Activated naive CD4-positive, alpha-beta T cell treated with anti-CD3 and anti-CD28 coated beads, Interleukin-2, amount 10 ng/mL, durations not matched to agents 7 days and 5 days (primary cell): ENCODE data around the gene NRP1.
"Not testable (repeated sequence)": the region's sequence is repeated elsewhere in the genome, so short reads cannot be mapped to it uniquely, and the experiment has no call there.

ENCODE experiments used
- CTCF ChIA-PET: fragments of 350-600 bp; sonication (Branson Sonifier 250); formaldehyde crosslinking; loops from one replicate; lab custom pipeline; 2021; ENCODE audit warnings: antibody characterized with exemption; lab: Charles Lee
- DNase-seq: peaks from one replicate; pipeline ENCODE4 v3.0.0-alpha.2; 2020
- H3K27ac Mint-ChIP-seq: one replicate; pipeline ENCODE4 v1.8.0; 2021; ENCODE audit warnings: mild to moderate bottlenecking, moderate library complexity, mixed read lengths
- H3K27me3 Mint-ChIP-seq: one replicate; pipeline ENCODE4 v1.8.0; 2021; ENCODE audit warnings: mild to moderate bottlenecking, mixed read lengths
- H3K36me3 Mint-ChIP-seq: one replicate; pipeline ENCODE4 v1.8.0; 2021; ENCODE audit warnings: mixed read lengths
- H3K4me1 Mint-ChIP-seq: one replicate; pipeline ENCODE4 v1.8.0; 2021; ENCODE audit warnings: mixed read lengths
- H3K4me3 Mint-ChIP-seq: one replicate; pipeline ENCODE4 v1.8.0; 2021; ENCODE audit warnings: mild to moderate bottlenecking, moderate library complexity, mixed read lengths
- H3K9me3 Mint-ChIP-seq: one replicate; pipeline ENCODE4 v1.8.0; 2021; ENCODE audit warnings: mixed read lengths

NRP1 gene

DNA sequence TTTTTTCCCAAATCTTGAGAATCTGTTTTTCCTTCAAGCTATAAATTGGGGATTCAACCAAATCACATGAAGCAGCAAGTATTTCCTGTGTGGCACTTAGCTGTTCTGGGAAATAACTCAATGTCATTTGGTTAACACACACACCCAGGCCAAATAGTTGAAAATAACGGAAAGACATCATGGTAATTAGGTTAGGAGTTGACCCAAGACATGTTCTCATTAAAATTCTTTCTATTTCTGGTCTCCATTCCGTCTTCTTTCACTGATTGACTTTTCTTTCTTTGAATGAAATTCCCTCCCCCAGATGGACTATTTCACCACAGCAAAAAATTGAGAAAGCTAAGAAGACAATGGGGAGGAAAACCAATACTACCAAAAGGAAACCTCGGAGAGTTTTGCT is 30.5 kb downstream of the NRP1 start:
- H3K27ac Mint-ChIP-seq = no peak overlapping the region
- H3K36me3 Mint-ChIP-seq = no peaks in the 10 kb centered on the region
- no peak for DNase-seq
- H3K4me3 Mint-ChIP-seq = no peak overlapping the region
- no peaks in the 10 kb centered on the region for H3K9me3 Mint-ChIP-seq
- H3K4me1 Mint-ChIP-seq = peaks cover 2% of the 10 kb centered on the region
- CTCF ChIA-PET = interaction anchor here (0.9 kb wide), 1 partner anchor 10 kb away, joined by 3 read pairs; no protein-coding TSS in a partner anchor
- H3K27me3 Mint-ChIP-seq = peaks cover 8% of the 10 kb centered on the region

DNA sequence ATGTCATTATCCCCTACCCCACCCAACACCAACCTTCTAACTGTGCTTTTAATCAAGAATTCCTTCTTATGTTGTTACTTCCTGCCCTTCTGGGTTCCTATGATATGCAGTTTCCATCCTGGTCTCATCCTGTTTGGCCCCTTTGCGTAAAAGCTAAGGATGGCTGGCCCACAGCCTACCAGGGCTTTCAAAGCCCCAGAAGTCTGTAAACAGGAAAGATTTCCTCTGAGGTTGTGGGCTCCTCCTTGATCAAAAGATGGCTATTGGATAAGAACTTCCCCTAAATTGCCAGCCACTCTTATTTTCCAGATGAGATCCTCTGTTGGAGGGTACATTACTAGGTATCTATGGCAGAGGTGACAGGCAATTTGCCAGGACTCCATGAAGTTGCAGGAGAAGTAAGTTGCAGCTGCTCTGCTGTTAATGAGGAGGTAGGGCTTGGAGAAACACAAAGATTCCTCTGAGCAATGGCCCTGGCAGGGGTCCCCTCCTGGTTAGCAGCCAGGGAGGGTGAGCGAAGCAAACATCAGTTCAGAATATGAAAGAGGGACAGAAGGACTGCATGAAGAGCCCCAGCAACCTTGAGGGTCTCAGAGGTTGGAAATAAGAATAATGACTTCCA is 32.1 kb downstream of the NRP1 start:
- DNase-seq = no peak
- Mint-ChIP-seq H3K27me3 (peaks cover 8% of the 10 kb centered on the region), H3K27ac (no peak overlapping the region), H3K36me3 (no peaks in the 10 kb centered on the region), H3K9me3 (no peaks in the 10 kb centered on the region), H3K4me3 (no peak overlapping the region), H3K4me1 (peaks cover 2% of the 10 kb centered on the region)
- CTCF ChIA-PET = no interaction called here

DNA sequence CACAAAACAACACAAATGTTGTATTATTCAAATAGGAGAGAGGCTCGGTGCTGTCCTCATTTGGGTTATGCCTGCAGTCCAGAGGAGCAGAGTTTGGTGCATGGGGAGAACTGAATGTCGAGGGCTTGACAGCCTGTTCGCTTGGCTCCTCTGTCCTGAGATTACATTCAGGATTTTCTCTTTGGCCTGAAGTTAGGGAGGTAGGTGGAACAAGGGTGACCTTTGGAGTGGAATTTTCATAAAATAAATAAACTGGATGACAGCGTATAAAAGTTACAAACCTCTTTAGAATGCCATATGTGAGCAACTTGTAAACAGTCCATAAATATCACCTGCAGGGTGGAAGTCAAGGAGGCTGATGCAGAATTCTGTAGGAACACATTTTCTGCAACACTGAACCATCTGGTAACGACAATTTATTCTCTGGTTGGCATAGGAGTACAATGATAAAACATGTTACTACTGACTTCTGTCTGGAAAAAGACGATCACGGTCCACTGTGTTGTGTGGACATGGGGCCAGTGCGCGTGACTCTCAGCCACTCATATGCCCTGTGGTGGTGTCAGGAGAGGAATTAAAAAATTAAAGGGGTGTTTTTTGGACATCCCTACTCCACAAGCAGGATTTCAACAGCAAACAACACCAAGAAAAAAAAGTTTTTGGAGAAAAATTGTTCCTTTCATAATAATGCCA is 33.2 kb downstream of the NRP1 start:
- Mint-ChIP-seq H3K4me1 (peaks cover 2% of the 10 kb centered on the region), H3K36me3 (no peaks in the 10 kb centered on the region), H3K27me3 (peaks cover 8% of the 10 kb centered on the region), H3K4me3 (no peak overlapping the region), H3K27ac (no peak overlapping the region), H3K9me3 (no peaks in the 10 kb centered on the region)
- no peak for DNase-seq
- CTCF ChIA-PET = no interaction called here

DNA sequence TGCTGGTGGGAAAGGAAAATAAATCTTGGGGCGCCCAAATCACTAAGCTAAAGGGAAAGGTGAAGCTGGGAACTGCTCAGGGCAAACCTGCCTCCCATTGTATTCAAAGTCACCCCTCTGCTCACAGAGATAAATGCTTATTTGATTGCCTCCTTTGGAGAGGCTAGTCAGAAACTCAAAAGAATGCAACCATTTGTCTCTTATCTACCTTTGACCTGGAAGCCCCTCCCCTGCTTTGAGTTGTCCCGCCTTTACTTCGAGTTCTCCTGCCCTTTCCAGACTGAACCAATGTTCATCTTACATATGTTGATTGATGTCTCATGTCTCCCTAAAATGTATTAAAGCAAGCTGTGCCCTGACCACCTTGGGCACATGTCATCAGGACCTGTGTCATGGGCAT is 33.9 kb downstream of the NRP1 start:
- H3K4me1 Mint-ChIP-seq, H3K27ac Mint-ChIP-seq, H3K27me3 Mint-ChIP-seq, H3K4me3 Mint-ChIP-seq, H3K36me3 Mint-ChIP-seq, DNase-seq, H3K9me3 Mint-ChIP-seq, CTCF ChIA-PET: not testable (repeated sequence)

DNA sequence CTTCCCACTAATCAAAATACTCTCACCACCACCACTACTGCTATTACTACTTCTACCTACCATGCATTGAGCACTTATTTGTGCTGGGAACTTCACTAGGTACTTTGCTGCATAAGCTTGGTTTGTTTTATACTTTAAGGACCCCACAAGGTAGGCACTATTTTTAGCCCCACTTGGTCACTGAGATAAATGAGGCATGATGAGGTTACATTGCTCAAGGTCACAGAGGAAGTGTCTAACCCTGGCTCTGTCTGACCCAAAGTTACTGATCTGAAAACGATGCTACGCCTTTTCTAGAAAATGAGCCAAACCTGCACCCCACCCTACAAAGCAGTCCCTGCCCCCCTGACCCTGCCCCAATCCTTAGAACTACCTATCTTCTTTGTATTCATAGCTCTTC is 35.6 kb downstream of the NRP1 start:
- Mint-ChIP-seq H3K36me3 (no peaks in the 10 kb centered on the region), H3K27ac (no peak overlapping the region), H3K4me3 (no peak overlapping the region), H3K27me3 (peaks cover 8% of the 10 kb centered on the region), H3K9me3 (no peaks in the 10 kb centered on the region), H3K4me1 (peaks cover 2% of the 10 kb centered on the region)
- CTCF ChIA-PET = no interaction called here
- DNase-seq = no peak

DNA sequence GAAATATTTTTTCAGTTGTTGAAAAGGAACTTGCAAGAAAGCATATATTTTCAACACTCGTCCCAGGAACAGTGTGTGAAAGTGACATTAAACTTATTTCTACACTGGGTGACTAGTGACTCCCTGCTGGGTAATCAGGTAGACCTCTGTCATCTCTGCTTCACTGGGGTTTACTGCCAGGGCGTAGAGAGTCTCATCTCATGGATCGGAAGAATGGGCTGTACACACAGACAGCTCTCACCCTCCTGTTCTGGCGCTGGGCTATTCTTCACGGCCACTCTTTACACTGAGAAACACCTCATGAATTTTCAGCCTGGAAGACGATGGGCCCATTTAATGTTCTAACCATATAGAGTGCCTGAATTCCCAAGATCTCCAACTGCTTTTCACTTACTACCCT is 36.4 kb downstream of the NRP1 start:
- DNase-seq = no peak
- peaks cover 8% of the 10 kb centered on the region for H3K27me3 Mint-ChIP-seq
- no peaks in the 10 kb centered on the region for H3K9me3 Mint-ChIP-seq
- CTCF ChIA-PET = no interaction called here
- no peak overlapping the region for H3K4me3 Mint-ChIP-seq
- peaks cover 2% of the 10 kb centered on the region for H3K4me1 Mint-ChIP-seq
- H3K36me3 Mint-ChIP-seq = no peaks in the 10 kb centered on the region
- H3K27ac Mint-ChIP-seq = no peak overlapping the region

DNA sequence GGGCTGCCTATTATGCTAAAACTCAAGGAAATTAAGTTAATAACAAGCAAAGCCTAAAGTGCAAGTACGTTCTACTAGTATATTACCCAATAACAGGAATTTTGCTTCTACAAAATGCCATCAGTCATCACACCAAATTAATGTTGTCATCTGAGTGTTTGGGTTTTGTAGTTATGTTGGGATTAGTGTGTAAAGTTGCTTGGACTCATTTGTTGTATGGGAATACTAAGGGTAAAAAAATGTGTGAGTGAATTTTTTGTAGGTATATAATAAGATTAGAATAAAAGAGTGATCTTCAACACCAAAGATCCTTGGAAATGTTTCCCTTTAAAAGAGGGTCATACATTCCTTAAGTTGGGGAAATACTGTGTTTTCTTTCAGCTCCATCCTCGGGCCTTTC is 38.6 kb downstream of the NRP1 start:
- H3K9me3 Mint-ChIP-seq = no peaks in the 10 kb centered on the region
- no peaks in the 10 kb centered on the region for H3K4me1 Mint-ChIP-seq
- CTCF ChIA-PET = no interaction called here
- H3K4me3 Mint-ChIP-seq = no peak overlapping the region
- H3K36me3 Mint-ChIP-seq = no peaks in the 10 kb centered on the region
- no peak for DNase-seq
- H3K27ac Mint-ChIP-seq = no peak overlapping the region
- H3K27me3 Mint-ChIP-seq = peaks cover 1% of the 10 kb centered on the region

DNA sequence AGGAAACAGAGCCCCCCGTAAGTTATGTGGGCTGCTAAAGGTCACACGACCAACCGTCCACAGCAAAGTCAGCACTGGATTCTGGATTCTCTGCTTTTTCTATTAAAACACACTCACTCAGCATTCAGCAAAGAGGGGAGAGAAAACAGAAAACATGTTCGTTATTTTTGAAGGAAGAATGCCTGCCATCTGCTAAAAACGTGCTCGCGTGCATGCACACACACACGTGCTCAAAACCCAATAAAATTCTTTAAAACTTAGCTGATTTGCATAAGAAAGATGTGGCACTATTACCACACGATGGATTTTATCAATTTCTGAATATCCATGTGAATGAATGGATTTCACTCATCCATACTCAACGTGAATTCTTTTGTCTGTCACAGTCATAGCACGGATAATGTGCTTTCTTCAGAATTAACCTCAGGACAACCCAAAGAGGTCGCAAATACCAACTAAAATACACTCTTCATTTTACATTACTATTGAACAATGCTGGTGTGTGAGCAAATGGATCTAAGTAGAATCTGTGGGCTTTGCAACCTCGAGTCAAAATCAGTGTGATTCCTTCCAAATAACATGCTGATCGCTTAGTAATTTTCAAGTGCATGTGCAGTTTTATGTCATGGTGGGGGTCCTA is 40.8 kb downstream of the NRP1 start:
- Mint-ChIP-seq H3K9me3 (no peaks in the 10 kb centered on the region), H3K4me3 (no peak overlapping the region), H3K27ac (no peak overlapping the region), H3K27me3 (no peaks in the 10 kb centered on the region), H3K36me3 (no peaks in the 10 kb centered on the region), H3K4me1 (no peaks in the 10 kb centered on the region)
- CTCF ChIA-PET = interaction anchor here (0.7 kb wide), 1 partner anchor 290 kb away, joined by 3 read pairs; no protein-coding TSS in a partner anchor
- no peak for DNase-seq

DNA sequence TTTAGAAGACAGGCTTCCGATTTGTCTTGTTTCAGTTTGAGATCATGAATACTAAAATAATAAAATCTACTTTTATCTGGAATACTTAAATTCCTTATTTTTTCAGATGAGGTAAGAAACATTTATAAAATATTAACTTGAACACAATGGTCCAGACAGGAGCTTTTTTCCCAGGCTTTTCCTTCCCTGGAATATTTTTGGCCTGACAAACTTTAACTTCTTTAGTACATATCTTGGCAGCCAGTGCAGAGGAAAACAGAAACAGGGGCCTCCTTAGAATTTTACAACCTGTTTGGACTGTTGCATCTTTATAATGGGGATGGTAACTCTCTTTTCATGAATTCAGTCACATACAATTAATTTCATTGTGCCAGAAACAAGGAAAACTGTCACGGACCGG is 41.4 kb downstream of the NRP1 start:
- Mint-ChIP-seq H3K27me3 (no peaks in the 10 kb centered on the region), H3K27ac (no peak overlapping the region), H3K4me1 (no peaks in the 10 kb centered on the region), H3K9me3 (no peaks in the 10 kb centered on the region), H3K36me3 (no peaks in the 10 kb centered on the region), H3K4me3 (no peak overlapping the region)
- CTCF ChIA-PET = no interaction called here
- no peak for DNase-seq

DNA sequence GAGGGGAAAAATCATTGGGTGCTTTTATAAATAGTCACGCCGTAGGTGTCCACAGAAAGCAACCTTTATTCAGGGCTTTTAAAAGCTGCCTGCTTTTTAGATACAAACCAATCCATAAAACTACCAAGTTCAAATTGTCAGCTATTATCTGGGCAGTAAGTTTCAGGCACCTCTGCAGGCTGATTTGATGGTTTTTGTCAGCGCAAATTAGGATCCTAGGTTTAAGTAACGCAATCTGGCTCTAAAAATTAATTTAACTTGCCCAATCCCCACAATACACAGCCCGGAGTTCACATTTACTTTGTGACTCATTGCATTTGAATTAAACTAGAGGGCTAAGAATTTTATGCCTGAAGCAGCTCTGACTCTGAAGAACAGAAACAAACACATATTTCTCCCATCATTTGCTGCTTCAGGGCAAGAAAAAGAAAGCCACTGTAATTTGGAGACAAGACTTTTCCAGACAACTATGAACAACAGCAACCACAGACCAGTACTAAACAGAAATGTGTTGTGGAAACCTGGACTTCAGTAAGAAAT is 43.3 kb downstream of the NRP1 start:
- DNase-seq = no peak
- Mint-ChIP-seq H3K27me3 (peaks cover 8% of the 10 kb centered on the region), H3K9me3 (no peaks in the 10 kb centered on the region), H3K4me3 (no peak overlapping the region), H3K27ac (no peak overlapping the region), H3K4me1 (no peaks in the 10 kb centered on the region), H3K36me3 (no peaks in the 10 kb centered on the region)
- CTCF ChIA-PET = no interaction called here

DNA sequence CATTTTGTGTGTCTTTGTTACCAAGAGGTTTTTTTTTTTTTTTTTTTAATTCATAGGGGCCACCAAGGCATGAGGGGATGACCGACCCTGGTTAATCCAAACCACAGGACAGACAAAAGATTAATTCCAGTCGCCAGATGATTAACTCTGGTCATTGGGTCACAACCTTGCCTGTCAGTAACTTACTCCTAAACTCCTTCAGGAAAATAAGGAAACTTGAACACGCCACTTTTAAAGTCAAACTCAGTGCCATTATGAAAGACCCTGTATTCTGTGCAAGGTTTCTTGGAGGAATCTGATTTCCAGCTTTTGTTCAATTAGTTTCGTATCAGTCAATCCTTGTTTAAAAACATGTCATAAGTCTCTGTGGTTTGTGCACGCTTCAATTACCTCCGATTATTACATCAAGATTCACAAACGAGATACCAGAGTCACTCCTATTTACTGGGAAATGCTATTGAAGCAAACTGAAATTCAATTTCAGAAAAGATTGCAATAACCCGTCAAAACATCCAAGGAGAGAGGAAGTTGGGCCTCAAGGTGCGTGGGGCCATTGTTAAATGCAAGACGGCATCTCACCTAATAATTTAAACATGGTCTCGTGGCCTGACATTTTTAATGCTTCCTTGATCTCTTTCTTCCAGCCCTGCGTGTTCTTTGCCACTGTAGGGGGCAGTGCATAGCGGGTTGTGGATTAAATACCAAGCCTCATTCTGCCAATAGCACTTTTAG is 44.0 kb downstream of the NRP1 start:
- peaks cover 8% of the 10 kb centered on the region for H3K27me3 Mint-ChIP-seq
- H3K36me3 Mint-ChIP-seq = no peaks in the 10 kb centered on the region
- H3K4me3 Mint-ChIP-seq = no peak overlapping the region
- no peak overlapping the region for H3K27ac Mint-ChIP-seq
- H3K9me3 Mint-ChIP-seq = no peaks in the 10 kb centered on the region
- no peak for DNase-seq
- H3K4me1 Mint-ChIP-seq = no peaks in the 10 kb centered on the region
- CTCF ChIA-PET = interaction anchor here (0.7 kb wide), 1 partner anchor 53 kb away, joined by 3 read pairs; no protein-coding TSS in a partner anchor

DNA sequence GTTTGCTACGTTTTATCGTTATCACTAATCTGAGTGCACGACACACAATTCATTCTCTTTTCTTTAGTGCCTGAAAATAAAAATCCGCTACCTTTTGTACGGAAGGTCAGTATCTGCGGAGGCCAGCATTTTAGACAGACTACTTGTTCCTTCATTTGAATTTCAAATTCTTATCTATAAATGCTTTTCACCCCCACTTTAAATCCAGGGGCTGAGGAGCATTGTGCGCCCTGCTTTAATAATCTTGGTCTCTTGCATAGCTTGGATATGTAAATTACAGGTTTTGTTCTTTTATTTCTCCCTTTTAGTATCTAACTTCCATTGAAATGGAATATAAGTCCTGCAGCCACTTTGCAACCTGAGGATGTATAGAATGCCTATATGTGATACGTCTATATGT is 44.7 kb downstream of the NRP1 start:
- CTCF ChIA-PET = interaction anchor here (0.7 kb wide), 1 partner anchor 54 kb away, joined by 3 read pairs; no protein-coding TSS in a partner anchor
- Mint-ChIP-seq H3K27me3 (peaks cover 8% of the 10 kb centered on the region), H3K9me3 (no peaks in the 10 kb centered on the region), H3K4me1 (no peaks in the 10 kb centered on the region), H3K4me3 (no peak overlapping the region), H3K36me3 (no peaks in the 10 kb centered on the region), H3K27ac (no peak overlapping the region)
- no peak for DNase-seq

DNA sequence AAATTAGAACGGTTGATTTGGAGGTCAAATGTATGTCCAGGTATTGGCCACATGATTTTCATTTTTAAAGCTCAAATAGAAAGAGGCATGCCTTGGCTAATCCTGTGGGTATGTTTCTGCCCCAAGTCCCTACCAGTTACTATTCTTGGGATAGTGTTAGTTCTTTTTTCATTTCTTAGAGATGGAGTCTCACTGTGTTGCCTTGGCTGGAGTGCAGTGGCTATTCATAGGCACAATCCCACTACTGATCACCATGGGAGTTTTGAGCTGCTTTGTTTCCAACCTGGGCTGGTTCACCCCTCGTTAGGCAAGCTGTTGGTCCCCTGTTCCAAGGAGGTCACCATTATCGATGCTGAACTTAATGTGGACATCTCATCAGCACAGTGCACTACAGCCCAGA is 46.3 kb downstream of the NRP1 start:
- CTCF ChIA-PET = interaction anchor here (0.6 kb wide), 1 partner anchor 131 kb away, joined by 3 read pairs; no protein-coding TSS in a partner anchor
- H3K27me3 Mint-ChIP-seq = peaks cover 8% of the 10 kb centered on the region
- H3K27ac Mint-ChIP-seq = no peak overlapping the region
- no peak for DNase-seq
- H3K4me1 Mint-ChIP-seq = no peaks in the 10 kb centered on the region
- H3K4me3 Mint-ChIP-seq = no peak overlapping the region
- H3K9me3 Mint-ChIP-seq = no peaks in the 10 kb centered on the region
- H3K36me3 Mint-ChIP-seq = no peaks in the 10 kb centered on the region

DNA sequence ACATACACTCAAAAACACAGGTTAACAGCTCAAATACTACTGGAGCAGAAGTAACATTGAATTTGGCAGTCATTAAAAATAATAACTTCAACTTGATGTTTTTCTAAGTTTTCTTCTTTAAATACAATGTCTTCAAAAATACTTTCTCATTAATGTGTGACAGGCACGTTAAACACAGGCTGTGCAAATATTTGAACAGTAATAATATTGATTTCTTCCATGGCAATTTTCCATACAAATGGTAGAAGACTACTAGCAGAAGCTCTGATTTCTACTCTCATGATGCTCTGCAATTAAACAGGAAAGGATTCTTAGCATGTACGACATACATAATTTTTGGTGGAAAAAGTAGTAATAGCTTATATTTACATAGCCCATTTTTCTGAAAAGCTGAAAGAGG is 47.4 kb downstream of the NRP1 start:
- Mint-ChIP-seq H3K4me1 (no peaks in the 10 kb centered on the region), H3K9me3 (no peaks in the 10 kb centered on the region), H3K27ac (no peak overlapping the region), H3K36me3 (no peaks in the 10 kb centered on the region), H3K27me3 (peaks cover 13% of the 10 kb centered on the region), H3K4me3 (no peak overlapping the region)
- DNase-seq = no peak
- CTCF ChIA-PET = no interaction called here
